Kidney capillary endothelial cell (primary cell): Measurements from ENCODE around the gene MAST2.
"Not testable (repeated sequence)": the region's sequence is repeated elsewhere in the genome, so short reads cannot be mapped to it uniquely, and the experiment has no call there.

Experiments
- DNase-seq: peaks from one replicate; pipeline ENCODE4 v3.0.0-alpha.2; 2018; ENCODE audit warnings: low spot score

Gene MAST2

DNA sequence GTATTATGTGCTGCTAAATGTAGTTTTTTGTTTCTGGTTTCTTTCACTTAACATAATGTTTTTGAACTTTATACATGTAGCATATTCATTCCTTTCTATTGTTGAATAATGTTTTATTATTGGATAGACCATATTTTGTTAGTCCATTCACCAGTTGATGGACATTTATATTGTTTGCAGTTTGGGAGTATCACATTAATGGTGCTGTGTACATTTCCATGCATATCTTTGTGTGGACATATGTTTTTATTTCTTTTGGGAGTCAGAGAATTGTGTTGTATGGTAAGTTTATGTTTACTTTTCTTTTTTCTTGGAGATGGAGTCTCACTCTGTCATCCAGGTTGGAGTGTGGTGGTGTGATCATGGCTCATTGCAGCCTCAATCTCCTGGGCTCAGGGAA, 134.6 kb downstream of the MAST2 start:
- DNase-seq: no peak

DNA sequence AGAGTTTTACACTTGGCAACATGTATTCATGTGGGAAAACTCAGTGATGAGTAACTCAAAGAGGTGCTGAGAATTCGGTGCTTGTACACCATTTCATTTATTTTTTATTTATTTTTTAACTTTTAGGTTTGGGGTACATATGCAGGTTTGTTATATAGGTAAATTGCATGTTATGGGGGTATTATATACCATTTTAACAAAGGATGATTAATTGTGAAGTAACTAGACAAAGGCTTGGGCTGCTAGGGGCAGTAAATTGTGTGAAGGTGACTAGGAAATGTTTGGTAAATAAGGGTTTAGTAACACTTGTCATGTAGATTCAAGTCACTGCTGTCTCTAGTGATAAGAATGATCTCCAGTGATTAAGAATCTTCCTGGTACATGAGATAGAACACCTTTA, 139.0 kb downstream of the MAST2 start:
- no peak for DNase-seq

DNA sequence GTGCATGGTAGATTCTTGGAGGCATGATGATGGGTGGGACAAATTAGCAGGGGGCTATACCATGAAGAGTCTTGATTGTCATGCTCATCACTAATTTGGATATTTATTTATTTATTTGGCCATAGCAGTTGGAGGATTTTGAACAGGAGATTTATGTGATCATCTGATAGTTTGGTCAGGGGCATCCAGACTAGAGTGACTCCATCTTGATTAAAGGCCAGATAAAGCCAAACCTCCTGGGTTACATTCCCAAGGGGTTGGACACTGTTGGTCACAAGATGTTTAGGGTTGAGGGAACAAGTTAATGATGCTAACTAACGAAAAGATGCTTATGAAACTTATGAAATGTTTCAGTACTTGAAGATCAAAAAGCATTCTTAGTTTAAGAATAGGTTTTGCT, 139.8 kb downstream of the MAST2 start:
- DNase-seq: no peak

DNA sequence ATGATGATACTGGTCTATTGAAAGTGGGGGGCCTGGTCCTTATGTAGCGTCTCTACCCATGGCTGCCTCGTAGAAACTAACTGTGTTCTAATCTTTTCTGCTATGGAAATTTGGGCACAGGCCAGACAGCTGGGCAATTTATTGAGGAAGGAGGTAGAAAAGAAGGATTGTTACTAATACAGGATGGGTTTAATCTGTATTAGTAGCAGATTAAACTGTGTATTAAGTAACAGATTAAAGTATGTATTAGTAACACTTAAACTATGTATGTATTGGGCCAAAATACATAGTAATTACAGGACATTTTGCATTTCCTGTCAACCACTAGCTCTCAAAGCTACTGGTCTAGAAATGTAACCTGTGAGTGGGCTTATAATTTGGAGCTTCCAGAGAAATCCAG, 142.0 kb downstream of the MAST2 start:
- no peak for DNase-seq

DNA sequence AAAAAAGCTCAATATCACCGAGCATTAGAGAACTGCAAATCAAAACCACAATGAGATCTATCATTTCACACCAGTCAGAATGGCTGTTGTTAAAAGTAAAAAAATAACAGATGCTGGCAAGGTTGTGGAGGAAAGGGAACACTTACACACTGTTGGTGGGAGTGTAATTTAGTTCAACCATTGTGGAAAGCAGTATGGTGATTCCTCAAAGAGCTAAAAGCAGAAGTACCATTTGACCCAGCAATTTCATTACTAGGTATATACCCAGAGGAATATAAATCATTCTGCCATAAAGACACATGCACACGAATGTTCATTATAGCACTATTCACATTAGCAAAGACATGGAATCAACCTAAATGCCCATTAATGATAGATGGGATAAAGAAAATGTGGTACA, 146.1 kb downstream of the MAST2 start:
- DNase-seq: not testable (repeated sequence)

DNA sequence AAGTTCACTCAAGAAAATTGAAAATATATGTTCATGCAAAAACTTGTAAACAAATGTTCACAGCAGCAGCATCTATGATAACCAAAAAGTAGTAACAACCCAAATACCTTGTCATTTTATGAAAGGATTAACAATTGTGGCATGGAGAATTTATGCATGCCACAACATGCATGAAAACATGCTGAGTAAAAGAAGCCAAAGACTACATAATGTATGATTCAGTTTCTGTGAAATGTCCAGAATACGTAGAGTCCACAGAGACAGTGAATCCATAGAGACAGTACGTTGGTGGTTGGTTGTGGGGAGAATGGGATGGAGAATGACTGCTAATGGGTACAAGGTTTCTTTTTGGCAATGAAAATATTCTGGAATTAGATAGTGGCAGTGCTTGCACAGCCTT, 148.7 kb downstream of the MAST2 start:
- DNase-seq: no peak

DNA sequence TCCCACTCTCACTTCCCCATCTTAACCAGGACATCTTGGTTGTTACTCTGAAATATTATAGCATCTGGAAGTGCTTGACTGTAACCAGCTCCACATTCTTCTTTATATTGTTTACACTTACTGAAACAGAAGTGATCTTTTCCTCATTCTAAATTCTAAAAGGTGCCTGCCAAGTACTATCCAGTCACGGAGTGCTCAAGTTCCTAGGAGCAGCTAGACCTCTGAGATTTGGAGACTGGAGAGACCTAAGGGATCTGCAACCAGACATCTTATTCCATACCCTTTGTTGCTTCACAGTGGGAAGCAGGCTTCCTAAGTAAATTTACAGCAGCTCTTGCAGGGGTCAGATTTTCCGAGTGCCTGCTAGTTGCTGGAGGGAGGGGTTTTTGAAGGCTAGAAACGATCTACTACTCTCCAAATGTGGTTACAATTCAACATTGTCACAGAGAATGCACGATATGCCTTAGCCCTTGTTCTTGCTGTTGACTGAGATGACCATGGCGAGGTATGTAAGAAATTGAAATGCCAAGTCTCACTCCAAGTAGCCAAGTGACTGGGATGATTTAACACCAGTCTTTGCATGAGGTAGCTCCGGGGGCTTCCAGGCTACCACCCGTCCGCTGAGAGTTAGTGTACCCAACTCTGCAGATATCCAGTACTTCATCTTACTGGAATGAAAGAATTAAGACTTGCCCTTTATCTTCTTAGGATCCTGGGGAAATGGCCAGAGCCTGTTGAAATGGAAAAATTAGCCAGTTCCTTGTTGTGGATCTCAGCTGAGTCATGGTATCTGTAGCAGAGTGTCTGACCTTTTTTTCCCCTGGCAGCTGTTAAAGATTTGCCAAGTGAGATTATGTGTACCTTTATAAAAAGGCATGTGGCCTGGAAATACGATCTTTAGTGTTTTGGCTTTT, 150.8 kb downstream of the MAST2 start:
- no peak for DNase-seq

DNA sequence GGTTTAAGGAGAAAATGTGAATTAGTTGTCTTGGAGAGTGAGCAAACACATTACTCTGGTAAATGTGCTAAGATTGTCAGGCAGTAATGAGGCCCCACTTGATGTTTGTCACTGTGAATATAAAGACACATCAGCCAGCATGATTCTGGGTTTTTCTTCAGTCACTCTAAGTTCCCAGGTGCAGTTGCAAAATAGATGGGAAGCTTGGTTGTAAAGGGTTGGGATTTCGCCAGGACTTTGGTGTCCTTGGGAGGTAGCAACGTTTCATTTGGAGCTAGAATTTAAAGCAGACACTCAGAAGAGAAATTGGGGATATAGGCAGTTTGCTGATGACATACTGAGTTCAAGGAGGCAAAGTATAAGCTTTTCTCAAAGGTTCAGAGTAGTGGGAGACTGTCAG, 154.3 kb downstream of the MAST2 start:
- DNase-seq: no peak

DNA sequence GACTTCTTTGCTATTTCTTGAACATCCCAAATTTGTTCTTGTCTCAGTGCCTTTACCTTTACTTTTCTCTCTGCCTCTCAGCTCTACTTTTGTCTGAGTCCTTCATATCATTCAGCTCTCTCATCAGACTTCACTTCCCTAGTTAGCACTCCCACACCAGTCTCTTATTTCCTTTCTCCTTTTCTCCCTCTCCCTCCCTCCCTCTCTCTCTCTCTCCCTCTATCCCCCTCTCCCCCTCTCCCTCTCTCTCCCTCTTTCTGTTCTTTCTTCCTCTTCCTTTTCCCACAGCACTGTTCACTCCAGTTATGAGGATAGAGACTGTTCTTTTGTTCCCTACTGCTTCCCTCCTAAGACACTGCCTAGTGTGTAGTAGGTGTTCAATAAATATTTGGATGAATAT, 154.9 kb downstream of the MAST2 start:
- DNase-seq: no peak

DNA sequence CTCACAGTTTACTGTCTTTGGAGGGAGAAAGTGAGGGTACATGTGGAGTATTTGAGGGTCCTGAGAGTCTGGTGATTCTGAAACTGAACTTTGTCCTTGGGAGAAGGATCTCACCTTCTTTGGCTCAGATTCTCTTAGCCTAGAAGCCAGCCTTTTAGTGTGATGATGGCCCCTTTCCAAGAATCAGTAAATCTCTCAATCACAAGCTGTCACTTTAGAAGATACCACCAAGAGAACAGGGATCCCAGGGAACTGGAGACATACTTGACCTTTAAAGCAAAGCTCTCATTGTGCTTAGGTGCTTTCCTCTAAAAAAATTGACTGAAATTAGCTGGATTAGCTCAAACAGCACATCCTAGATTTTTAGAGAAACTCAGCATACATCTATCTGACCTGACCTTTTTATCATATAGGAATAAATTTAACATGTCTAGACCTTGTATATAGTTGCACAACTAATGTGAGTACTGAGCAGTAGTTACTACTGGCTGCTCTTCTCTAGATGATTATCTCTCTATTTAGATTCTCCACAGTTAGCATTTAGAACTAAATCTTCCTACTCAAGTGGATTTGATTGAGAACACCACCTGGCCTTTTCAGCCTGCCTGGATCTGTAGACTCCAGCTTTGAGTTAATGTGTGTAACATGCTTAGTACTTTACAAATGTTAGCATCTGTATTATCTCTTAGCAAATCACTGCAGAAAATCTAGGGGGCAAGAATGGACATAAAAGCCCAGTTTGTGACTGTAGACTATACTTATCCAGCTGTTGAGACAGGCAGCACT, 157.7 kb downstream of the MAST2 start:
- no peak for DNase-seq

DNA sequence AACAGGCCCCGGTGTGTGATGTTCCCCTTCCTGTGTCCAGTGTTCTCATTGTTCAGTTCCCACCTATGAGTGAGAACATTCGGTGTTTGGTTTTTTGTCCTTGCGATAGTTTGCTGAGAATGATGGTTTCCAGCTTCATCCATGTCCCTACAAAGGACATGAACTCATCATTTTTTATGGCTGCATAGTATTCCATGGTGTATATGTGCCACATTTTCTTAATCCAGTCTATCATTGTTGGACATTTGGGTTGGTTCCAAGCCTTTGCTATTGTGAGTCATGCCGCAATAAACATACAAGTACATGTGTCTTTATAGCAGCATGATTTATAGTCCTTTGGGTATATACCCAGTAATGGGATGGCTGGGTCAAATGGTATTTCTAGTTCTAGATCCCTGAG, 158.5 kb downstream of the MAST2 start:
- DNase-seq: not testable (repeated sequence)

DNA sequence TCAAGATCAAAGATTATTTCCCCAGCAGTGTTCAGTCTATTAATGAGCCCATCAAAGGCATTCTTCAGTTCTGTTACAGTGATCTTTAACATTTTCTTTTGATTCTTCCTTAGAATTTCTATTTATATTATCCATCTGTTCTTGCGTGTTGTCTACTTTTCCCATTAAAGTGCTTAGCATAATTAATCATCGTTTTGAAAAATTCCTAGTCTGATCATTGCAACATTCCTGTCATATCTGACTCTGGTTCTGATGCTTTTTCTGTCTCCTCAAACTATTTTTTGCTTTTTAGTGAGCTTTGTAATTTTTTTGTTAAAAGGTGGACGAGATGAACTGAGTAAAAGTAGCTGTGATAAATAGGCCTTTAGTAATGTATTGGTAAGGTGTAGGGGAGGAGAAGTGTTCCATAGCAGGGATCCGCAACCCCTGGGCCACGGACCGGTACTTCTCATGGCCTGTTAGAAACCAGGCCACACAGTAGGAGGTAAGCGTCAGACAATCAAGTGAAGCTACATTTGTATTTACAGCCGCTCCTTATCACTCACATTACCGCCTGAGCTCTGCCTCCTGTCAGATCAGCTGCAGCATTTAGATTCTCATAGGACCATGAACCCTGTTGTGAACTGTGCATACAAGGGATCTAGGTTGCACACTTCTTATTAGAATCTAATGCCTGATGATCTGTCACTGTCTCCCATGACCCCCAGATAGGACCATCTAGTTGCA, 165.7 kb downstream of the MAST2 start:
- DNase-seq: no peak

DNA sequence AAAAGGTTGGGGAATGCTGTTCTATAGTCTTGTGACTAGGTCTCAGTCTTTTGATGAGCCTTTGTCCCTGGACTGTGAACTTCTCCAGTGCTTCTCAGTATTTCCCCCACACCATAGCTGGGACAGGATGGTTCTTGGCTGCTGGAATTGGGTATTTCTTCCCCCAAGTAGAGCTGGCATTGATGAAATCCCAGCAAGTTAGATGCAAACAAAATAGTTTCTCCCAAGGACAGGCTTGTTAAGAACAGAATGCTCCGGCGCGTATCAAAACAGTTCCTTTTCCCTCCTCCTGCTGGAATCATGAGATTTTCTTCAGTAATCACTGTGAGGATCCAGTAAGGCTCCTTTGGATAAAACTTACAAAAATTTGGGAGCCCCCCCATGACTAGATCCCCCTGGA, 166.5 kb downstream of the MAST2 start:
- DNase-seq: no peak

DNA sequence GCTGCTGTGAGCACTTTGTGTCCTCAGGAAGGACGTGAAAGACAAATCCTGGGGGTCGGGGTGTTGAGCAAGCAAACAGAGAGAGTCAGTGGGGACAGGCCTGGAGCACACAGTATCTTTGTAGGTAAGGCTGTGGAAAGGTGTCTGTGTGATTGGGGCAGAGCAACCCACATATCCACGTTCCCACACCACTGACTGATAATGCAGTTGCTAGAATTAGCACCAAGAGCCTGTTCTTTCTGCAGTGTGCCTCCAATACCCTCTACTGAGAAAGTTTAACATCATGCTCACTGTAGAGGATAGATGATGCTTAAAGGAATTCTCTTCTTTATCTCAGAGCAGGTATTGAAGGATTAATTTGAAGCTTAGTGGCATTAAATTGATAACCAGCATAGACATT, 167.9 kb downstream of the MAST2 start:
- DNase-seq: no peak

DNA sequence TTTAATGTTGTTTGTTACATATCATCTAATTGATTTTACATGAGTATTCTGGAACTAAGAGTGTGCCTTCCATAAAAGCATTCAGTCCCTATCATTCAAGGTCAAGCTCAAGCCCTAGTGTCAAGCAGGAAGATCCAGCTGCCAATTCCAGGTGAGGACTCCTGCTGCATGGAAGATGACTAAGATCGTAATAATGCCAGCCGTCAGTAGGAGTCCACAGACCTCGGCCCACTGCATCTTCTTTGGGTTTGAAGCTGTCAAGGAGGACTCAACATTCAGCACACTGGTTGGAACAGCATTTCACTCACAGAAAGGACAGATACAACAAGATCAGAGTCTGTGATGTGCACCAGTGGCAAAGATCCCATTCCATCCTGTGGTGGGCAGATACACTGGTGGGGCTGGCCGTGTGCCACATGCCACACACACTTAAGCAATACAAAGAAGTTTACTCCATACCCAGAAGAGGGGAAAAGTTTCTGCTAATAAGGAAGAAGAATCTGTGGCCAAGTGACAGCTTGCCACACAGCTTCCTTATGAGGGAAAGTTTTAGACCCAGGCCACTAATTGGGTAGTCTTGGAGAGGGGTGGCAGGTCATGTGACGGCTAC, 168.6 kb downstream of the MAST2 start:
- DNase-seq: no peak

DNA sequence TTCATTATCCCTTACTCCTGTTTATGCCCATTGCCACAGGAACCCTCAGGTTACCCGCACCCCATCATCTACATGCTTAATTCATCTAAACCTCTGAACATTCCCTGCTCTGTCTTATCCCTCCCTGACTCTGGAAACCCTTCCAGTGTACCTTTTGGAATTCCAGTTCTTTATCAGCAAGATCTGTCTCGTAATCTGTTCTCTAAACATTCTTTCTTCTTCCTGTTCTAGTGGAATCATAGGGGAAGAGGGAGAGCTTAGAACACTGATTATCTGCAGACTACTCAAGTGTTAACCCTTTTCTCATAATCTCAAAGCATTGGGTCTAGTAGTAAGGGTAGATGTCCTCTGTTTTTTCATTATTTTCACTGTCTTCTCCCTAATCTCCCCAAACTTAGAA, 169.2 kb downstream of the MAST2 start:
- no peak for DNase-seq

DNA sequence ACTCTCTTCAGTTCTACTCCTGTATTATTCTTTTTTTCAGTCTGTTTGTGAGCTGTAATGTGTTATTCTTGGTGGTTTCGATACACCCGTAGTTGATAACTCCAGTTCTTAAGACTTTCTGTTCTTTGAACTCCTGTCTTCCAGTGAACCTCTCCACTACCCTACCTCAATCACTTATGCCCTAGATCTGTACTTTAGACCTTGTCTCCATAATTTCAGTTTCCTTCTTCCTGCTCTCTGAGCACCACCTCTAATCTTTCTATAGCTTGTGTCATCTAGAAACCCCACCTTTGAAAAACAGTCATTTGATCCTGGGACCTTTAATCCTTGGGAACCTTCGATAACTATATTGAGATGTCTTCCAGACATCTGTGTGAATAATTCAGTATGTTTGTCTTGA, 169.7 kb downstream of the MAST2 start:
- DNase-seq: no peak

DNA sequence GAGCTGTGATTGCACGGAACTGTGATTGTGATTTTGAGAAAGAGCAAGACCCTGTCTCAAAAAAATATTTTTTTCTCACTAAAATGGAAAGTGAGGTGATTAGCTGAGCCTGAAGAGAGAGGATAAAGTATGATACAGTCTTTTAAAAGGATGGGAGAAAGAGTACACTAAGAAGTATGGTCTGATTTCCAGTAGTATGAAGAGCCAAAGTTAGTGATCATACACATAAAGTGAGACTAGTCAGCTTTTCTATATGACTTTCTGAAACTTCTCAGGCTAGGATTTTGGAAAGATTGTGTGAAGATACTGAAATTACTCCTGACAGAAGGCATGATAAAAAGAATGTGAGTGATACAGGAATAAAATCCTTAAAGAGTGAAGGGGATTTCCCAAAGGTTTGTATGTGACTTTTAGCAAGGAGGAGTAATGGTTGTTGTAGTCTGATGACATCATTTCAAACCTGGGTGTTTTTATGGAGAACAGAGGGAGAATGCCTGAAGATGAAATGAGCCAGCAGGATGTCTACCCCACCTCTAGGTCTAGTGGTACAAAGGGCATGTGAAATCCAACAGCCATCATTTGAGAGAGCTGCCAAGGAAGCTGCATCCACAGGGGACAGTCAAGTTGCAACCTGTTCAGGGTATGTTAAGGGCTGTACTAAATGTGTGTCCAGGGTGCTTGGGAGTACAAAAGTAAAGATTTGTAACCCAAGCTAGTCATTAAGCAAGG, 171.3 kb downstream of the MAST2 start:
- DNase-seq: no peak

DNA sequence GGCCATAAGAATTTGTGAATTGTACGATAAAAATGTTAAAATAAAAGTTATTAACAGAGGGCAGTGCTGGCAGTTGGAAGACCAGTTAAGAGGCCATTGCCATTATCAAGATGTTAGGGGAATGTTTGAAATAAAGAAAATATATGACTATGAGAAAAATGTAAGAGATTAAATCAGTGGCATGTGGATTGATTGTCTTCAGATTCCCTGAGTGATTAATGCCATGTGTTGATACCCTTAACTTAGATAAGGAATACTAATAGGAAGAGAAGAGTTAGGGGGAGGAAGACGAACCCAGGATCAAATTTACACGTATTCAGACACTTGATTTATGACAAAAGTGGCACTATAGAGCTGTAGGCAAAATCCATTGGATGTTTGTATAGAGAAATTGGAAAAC, 173.2 kb downstream of the MAST2 start:
- no peak for DNase-seq

DNA sequence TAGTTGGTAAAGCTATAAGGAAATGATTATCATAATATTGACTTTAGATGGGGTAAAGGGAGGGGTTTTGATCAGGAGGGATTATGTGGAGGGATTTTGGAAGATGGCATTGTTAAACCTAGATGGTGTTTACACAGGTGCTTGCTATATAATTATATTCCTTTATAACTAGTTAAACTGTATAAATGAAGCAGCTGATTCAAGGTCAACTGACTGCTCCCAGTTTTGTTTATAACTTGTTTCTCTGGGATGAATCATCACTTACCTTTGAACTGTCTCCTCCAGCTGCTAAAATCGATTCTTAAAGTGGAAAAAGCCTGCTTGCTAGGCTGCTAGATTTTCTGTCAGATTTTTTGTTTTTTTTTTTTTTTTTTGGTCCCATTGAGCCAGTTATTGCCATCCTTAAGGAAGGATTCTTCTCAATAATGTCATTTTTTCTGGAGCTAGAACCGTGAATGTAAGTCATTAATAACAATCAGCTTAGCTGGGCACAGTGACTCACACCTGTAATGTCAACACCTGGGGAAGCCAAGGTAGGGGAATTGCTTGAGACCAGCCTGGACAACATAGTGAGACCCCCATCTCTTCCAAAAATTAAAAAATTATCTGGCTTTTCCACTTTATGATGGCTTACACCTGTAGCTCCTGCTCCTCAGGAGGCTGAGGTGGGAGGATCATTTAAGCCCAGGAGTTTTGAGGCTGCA, 175.8 kb downstream of the MAST2 start:
- DNase-seq: no peak

DNA sequence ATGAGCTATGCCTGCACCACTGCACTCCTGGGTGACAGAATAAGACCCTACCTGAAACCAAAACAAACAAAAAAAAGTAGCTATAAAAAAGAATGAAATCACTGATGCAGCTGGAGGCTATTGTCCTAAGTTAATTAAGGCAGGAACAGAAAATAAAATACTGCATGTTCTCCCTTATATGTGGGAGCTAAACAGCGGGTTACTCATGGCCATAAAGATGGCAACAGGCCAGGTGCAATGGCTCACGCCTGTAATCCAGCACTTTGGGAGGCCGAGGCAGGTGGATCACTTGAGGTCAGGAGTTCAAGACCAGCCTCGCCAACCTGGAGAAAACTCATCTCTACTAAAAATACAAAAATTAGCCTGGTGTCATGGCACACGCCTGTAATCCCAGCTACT, 176.4 kb downstream of the MAST2 start:
- no peak for DNase-seq
